SK-N-SH (cell line): Measurements from ENCODE around the gene MTA2. TPM values are rescaled to one million over a fixed set of nuclear protein-coding genes. Genes with fewer than 3 reads are reported as not detected.

Source experiments
- CTCF ChIA-PET: fragments of 300-600, 350-600 bp; formaldehyde crosslinking; extraction: SDS; loops from one replicate; lab custom pipeline; 2021; lab: Yijun Ruan, JAX
- POLR2A ChIA-PET: fragments of 350-600 bp; sonication (Branson Sonifier 250); formaldehyde crosslinking; extraction: SDS; loops from one replicate; lab custom pipeline; 2020; ENCODE audit warnings: antibody characterized with exemption, inconsistent platforms; lab: Yijun Ruan, JAX
- DNase-seq: peaks from one replicate; pipeline ENCODE4 v3.0.0; 2012
- H2AFZ ChIP-seq: fragments of 200-600 bp; sonication (generic); 2 replicates; pipeline ENCODE4 v1.8.1; 2016; ENCODE audit warnings: antibody characterized with exemption, mild to moderate bottlenecking, low read depth
- H3F3A ChIP-seq: fragments of 200-600 bp; sonication (generic); replicated peaks from 2 replicates; pipeline ENCODE3; 2016; ENCODE audit warnings: antibody characterized with exemption, mild to moderate bottlenecking; ENCODE audit not compliant: insufficient read depth
- H3K27ac ChIP-seq, 2 experiments: fragments of 200-500 bp in 1 of 2; fragments of 200-600 bp in 1 of 2; sonication (Bioruptor generic) in 1 of 2; sonication (generic), shearing (Covaris generic) in 1 of 2; 2 replicates each; pipeline versions ENCODE4 v1.5.1 to v1.6.1; 2014 to 2016; ENCODE audit warnings: low read depth in 2 of 2, inconsistent platforms in 1 of 2, low read length in 1 of 2, mild to moderate bottlenecking in 1 of 2, mixed read lengths in 1 of 2
- H3K27me3 ChIP-seq: fragments of 200-600 bp; sonication (generic), shearing (Covaris generic); 2 replicates; pipeline ENCODE4 v1.6.1; 2016; ENCODE audit warnings: mixed run types; ENCODE audit not compliant: insufficient read depth
- H3K36me3 ChIP-seq, 2 experiments: fragments of 200-500 bp in 1 of 2; fragments of 200-600 bp in 1 of 2; sonication (Bioruptor generic) in 1 of 2; sonication (generic) in 1 of 2; replicated peaks in 1 of 2; 2 replicates each; pipeline versions ENCODE3 to v1.5.1; 2014 to 2016; ENCODE audit warnings: low read length in 1 of 2, mild to moderate bottlenecking in 1 of 2; ENCODE audit not compliant: insufficient read depth in 2 of 2, control insufficient read depth in 1 of 2
- H3K4me1 ChIP-seq, 2 experiments: fragments of 200-500 bp in 1 of 2; fragments of 200-600 bp in 1 of 2; sonication (Bioruptor generic) in 1 of 2; sonication (generic), shearing (Covaris generic) in 1 of 2; 2 replicates each; pipeline versions ENCODE4 v1.5.1 to v1.6.1; 2014 to 2016; ENCODE audit warnings: low read depth in 1 of 2, low read length in 1 of 2, mixed run types in 1 of 2; ENCODE audit not compliant: insufficient read depth in 2 of 2, control insufficient read depth in 1 of 2
- H3K4me2 ChIP-seq: fragments of 200-600 bp; sonication (generic), shearing (Covaris generic); 2 replicates; pipeline ENCODE4 v1.6.1; 2017; ENCODE audit warnings: mixed run types
- H3K4me3 ChIP-seq, 2 experiments: fragments of 200-500 bp in 1 of 2; fragments of 200-600 bp in 1 of 2; sonication (Bioruptor generic) in 1 of 2; sonication (generic), shearing (Covaris generic) in 1 of 2; 2 replicates each; pipeline versions ENCODE4 v1.5.1 to v1.8.1; 2014 to 2016; ENCODE audit warnings: low read depth in 2 of 2, inconsistent platforms in 1 of 2, low read length in 1 of 2, mild to moderate bottlenecking in 1 of 2, mixed read lengths in 1 of 2, moderate library complexity in 1 of 2
- H3K79me2 ChIP-seq: fragments of 200-600 bp; sonication (generic); 2 replicates; pipeline ENCODE4 v1.8.1; 2017; ENCODE audit warnings: mild to moderate bottlenecking; ENCODE audit not compliant: insufficient read depth
- H3K9ac ChIP-seq: fragments of 200-600 bp; sonication (generic); 2 replicates; pipeline ENCODE4 v1.6.1; 2017; ENCODE audit warnings: mixed run types
- H3K9me2 ChIP-seq: fragments of 200-600 bp; sonication (generic); 2 replicates; pipeline ENCODE4 v1.6.1; 2017; ENCODE audit warnings: mixed run types
- H3K9me3 ChIP-seq: fragments of 200-600 bp; sonication (generic); 2 replicates; pipeline ENCODE4 v1.6.1; 2017; ENCODE audit warnings: mixed run types, mild to moderate bottlenecking, moderate library complexity
- H4K20me1 ChIP-seq: fragments of 200-600 bp; sonication (generic); 2 replicates; pipeline ENCODE4 v1.6.1; 2017; ENCODE audit warnings: mild to moderate bottlenecking, mixed run types; ENCODE audit not compliant: insufficient read depth
- FOSL2 ChIP-seq: IDR thresholded peaks from 2 replicates; pipeline ENCODE4 v1.4.0; 2012; ENCODE audit warnings: low read depth, mild to moderate bottlenecking, moderate library complexity, borderline replicate concordance
- FOXJ3 ChIP-seq: sonication (generic); formaldehyde crosslinking; IDR thresholded peaks from 2 replicates; pipeline ENCODE4 v1.5.1; 2020; ENCODE audit warnings: mild to moderate bottlenecking, missing genetic modification reagents
- FOXM1 ChIP-seq: IDR thresholded peaks from 2 replicates; pipeline ENCODE4 v1.4.0; 2012; ENCODE audit warnings: low read depth, mild to moderate bottlenecking
- GABPA ChIP-seq: IDR thresholded peaks from 2 replicates; pipeline ENCODE4 v1.4.0; 2012; ENCODE audit warnings: low read depth, mild to moderate bottlenecking
- GATA2 ChIP-seq: sonication (generic); formaldehyde crosslinking; IDR thresholded peaks from 2 replicates; pipeline ENCODE4 v1.5.0; 2020; ENCODE audit warnings: mild to moderate bottlenecking, missing genetic modification reagents
- IRF3 ChIP-seq: fragments of 150-350 bp; IDR thresholded peaks from 2 replicates; pipeline ENCODE4 v1.6.1; 2016; ENCODE audit warnings: mild to moderate bottlenecking, low read depth, low read length
- NFIC ChIP-seq: IDR thresholded peaks from 2 replicates; pipeline ENCODE4 v1.4.0; 2012; ENCODE audit warnings: borderline replicate concordance
- PBX3 ChIP-seq: IDR thresholded peaks from 2 replicates; pipeline ENCODE4; 2012
- POLR2AphosphoS5 ChIP-seq: IDR thresholded peaks from 2 replicates; pipeline ENCODE4 v1.6.1; 2012; ENCODE audit warnings: low read depth, low read length
- RAD21 ChIP-seq: IDR thresholded peaks from 2 replicates; pipeline ENCODE4 v1.6.1; 2012; ENCODE audit warnings: mild to moderate bottlenecking, low read length
- REST ChIP-seq: IDR thresholded peaks from 2 replicates; pipeline ENCODE4 v1.6.1; 2012; ENCODE audit warnings: mild to moderate bottlenecking, low read depth, low read length, moderate library complexity
- TAF1 ChIP-seq: IDR thresholded peaks from 2 replicates; pipeline ENCODE4 v1.6.1; 2012; ENCODE audit warnings: low read depth, mild to moderate bottlenecking, low read length, moderate library complexity, borderline replicate concordance
- USF1 ChIP-seq: IDR thresholded peaks from 2 replicates; pipeline ENCODE4 v1.4.0; 2012; ENCODE audit warnings: low read depth, borderline replicate concordance
- YY1 ChIP-seq: IDR thresholded peaks from 2 replicates; pipeline ENCODE4 v1.4.0; 2012; ENCODE audit warnings: low read depth, mild to moderate bottlenecking
- WGBS: methylation state at CpG from one replicate; pipeline ENCODE4 v1.1.6; 2017; ENCODE audit warnings: low lambda C conversion rate; 5-methylcytosine and 5-hydroxymethylcytosine counted together
- polyA plus RNA-seq, 3 experiments: library from polyadenylated mRNA; depleted of rRNA; stranded (reverse); fragments of >200 nt; gene quantifications; 2 replicates each; pipeline ENCODE4 v1.2.3, GENCODE V29; 2012

Gene MTA2
- polyA plus RNA-seq, 1 of the 3 experiments (the other 2 are of a cell fraction), result 18.4 TPM

- TF ChIP-seq POLR2AphosphoS5 (peak; percentile 64), IRF3 (no peak), USF1 (no peak), REST (peak; percentile 33; the same call in 1 of the 2 replicates), RAD21 (no peak)
Observed at GRCh38 chr11:62553080-62553838, 48.4 kb downstream of the MTA2 start (continued).

GRCh38 chr11:62552485-62553079, 49.1 kb downstream of the MTA2 start:
- peaks cover 29% of the 10 kb centered on the region; the same call in 1 of the 2 replicates for H3K79me2 ChIP-seq
- H3F3A ChIP-seq, result peaks cover 68% of the 10 kb centered on the region
- no peaks in the 10 kb centered on the region for H3K9me3 ChIP-seq
- H3K27ac ChIP-seq, result peak overlapping the region; percentile 67 to 97
- H4K20me1 ChIP-seq, result no peaks in the 10 kb centered on the region
- DNase-seq, result no peak
- peak overlapping the region; percentile 85 for H3K4me2 ChIP-seq
- no peaks in the 10 kb centered on the region for H3K9me2 ChIP-seq
- H3K4me1 ChIP-seq, result peaks cover 42 to 57% of the 10 kb centered on the region in 2 experiments
- peaks cover 3 to 4% of the 10 kb centered on the region in 2 experiments for H3K36me3 ChIP-seq
- H3K27me3 ChIP-seq, result no peaks in the 10 kb centered on the region
- 50% methylated on average over 4 of the region's 4 CpGs for WGBS
- peak overlapping the region; percentile 82 for H3K9ac ChIP-seq
- CTCF ChIA-PET, result interaction anchor here (1.0 to 11.8 kb wide), 7 partner anchors 7 to 158 kb away, joined by 3 to 90 read pairs (median 7); no protein-coding TSS in a partner anchor
- peak overlapping the region; percentile 12 to 56; a peak in 3 of 4 replicates for H3K4me3 ChIP-seq
- POLR2A ChIA-PET, result interaction anchor here (1.2 kb wide), 1 partner anchor 49 kb away, joined by 3 read pairs; no protein-coding TSS in a partner anchor
- H2AFZ ChIP-seq, result no peak overlapping the region
- TF ChIP-seq GABPA, result no peak
- TF ChIP-seq NFIC, result no peak
- no peak for TF ChIP-seq PBX3
- no peak for TF ChIP-seq FOXJ3 (CRISPR knock-in tag)
- TF ChIP-seq FOXM1, result no peak
- TF ChIP-seq FOSL2, result no peak
- TF ChIP-seq TAF1, result no peak
- no peak for TF ChIP-seq IRF3
- TF ChIP-seq YY1, result no peak
- no peak for TF ChIP-seq GATA2 (CRISPR knock-in tag)
- TF ChIP-seq REST, result no peak
- TF ChIP-seq USF1, result no peak
